Measurements from ENCODE around the gene TSLP.

The TSLP gene

GRCh38 chr5:111124793-111125192 lies 53.3 kb downstream of the TSLP start:
- DNase-seq (ENCODE audit: low read depth), result peak; percentile 26
- no peak for TF ChIP-seq CTCF (IDR thresholded peaks at IDR 0.05; ENCODE audit: insufficient read depth, low read depth, low read length, missing control alignments)
- H3K4me3 ChIP-seq (ENCODE audit: low read length), result no peak overlapping the region

- no peak overlapping the region for H3K4me3 ChIP-seq (ENCODE audit: low read length)
- TF ChIP-seq CTCF (IDR thresholded peaks at IDR 0.05; ENCODE audit: insufficient read depth, low read depth, low read length, missing control alignments), result no peak
- no peak for DNase-seq (ENCODE audit: low read depth)
Observed at GRCh38 chr5:111126896-111127295, 55.4 kb downstream of the TSLP start.

Measured in epithelial cell of esophagus (primary cell).